NB4 (cell line): Measurements from ENCODE around the gene GRB10.

Experiments used
- MYC ChIP-seq: IDR thresholded peaks from 2 replicates; pipeline ENCODE4 v1.6.1; 2011; ENCODE audit warnings: low read depth, low read length
- POLR2A ChIP-seq: IDR thresholded peaks from 2 replicates; pipeline ENCODE4 v1.6.1; 2011; ENCODE audit warnings: mild to moderate bottlenecking; ENCODE audit not compliant: insufficient read length; ENCODE audit errors: extremely low read depth
- TF ChIP-seq, protein P1 (sequence below): IDR thresholded peaks from one replicate; pipeline ENCODE4 v1.5.1; 2012; ENCODE audit warnings: low read depth, low read length

DNA sequence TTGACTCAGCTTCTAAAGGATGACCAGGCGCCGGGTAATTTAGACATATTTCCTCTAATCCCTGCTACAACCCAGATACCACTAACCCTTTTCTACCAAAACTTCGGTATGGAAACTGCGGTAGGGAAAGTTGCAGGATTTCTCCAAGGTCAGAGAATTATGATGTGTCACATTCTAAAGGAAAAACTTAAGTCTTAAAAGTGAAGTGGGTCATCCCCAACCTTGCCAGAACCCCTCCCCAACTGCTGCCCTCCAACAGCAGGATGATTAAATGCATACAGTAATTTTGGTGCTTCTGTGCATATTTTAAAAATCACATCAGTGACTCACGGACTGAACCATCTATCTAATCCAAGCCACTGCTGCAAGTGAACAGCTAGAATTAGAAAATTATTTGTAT is 52.7 kb downstream of the GRB10 start:
- TF ChIP-seq, protein P1, sequence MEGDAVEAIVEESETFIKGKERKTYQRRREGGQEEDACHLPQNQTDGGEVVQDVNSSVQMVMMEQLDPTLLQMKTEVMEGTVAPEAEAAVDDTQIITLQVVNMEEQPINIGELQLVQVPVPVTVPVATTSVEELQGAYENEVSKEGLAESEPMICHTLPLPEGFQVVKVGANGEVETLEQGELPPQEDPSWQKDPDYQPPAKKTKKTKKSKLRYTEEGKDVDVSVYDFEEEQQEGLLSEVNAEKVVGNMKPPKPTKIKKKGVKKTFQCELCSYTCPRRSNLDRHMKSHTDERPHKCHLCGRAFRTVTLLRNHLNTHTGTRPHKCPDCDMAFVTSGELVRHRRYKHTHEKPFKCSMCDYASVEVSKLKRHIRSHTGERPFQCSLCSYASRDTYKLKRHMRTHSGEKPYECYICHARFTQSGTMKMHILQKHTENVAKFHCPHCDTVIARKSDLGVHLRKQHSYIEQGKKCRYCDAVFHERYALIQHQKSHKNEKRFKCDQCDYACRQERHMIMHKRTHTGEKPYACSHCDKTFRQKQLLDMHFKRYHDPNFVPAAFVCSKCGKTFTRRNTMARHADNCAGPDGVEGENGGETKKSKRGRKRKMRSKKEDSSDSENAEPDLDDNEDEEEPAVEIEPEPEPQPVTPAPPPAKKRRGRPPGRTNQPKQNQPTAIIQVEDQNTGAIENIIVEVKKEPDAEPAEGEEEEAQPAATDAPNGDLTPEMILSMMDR, result no peak
- TF ChIP-seq POLR2A, result no peak
- no peak for TF ChIP-seq MYC
